Measurements from ENCODE around the gene ERBB3.

- TF ChIP-seq, protein P1, sequence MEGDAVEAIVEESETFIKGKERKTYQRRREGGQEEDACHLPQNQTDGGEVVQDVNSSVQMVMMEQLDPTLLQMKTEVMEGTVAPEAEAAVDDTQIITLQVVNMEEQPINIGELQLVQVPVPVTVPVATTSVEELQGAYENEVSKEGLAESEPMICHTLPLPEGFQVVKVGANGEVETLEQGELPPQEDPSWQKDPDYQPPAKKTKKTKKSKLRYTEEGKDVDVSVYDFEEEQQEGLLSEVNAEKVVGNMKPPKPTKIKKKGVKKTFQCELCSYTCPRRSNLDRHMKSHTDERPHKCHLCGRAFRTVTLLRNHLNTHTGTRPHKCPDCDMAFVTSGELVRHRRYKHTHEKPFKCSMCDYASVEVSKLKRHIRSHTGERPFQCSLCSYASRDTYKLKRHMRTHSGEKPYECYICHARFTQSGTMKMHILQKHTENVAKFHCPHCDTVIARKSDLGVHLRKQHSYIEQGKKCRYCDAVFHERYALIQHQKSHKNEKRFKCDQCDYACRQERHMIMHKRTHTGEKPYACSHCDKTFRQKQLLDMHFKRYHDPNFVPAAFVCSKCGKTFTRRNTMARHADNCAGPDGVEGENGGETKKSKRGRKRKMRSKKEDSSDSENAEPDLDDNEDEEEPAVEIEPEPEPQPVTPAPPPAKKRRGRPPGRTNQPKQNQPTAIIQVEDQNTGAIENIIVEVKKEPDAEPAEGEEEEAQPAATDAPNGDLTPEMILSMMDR (IDR thresholded peaks at IDR 0.05), result peak in 3 of 6 experiments; percentile 1 to 9 (median 8)
- TF ChIP-seq POLR2A (IDR thresholded peaks at IDR 0.05), result peak; percentile 79 to 96
Observed at GRCh38 chr12:56104109-56104814, 24.3 kb downstream of the ERBB3 start, which contains the start of gene PA2G4.

All from Peyer's patch (tissue), 4 donors.